H9 (cell line): Measurements from ENCODE around the gene MYLK4. TPM values are rescaled to one million over a fixed set of nuclear protein-coding genes. Genes with fewer than 3 reads are reported as not detected.

Source experiments
- DNase-seq: peaks from one replicate; pipeline ENCODE4 v3.0.0-alpha.2; 2017
- H2AFZ ChIP-seq: one replicate; pipeline ENCODE4 v1.6.1; 2013; ENCODE audit warnings: mild to moderate bottlenecking, low read length, control low read depth, moderate library complexity
- H2AK5ac ChIP-seq: 2 replicates; pipeline ENCODE4 v1.6.1; 2013; ENCODE audit warnings: low read length, control low read depth, mixed read lengths; ENCODE audit not compliant: insufficient read length
- H2BK120ac ChIP-seq: one replicate; pipeline ENCODE4 v1.6.1; 2013; ENCODE audit warnings: low read depth, mild to moderate bottlenecking, low read length, control low read depth, inconsistent platforms; ENCODE audit not compliant: poor library complexity, severe bottlenecking
- H2BK12ac ChIP-seq: 2 replicates; pipeline ENCODE4 v1.6.1; 2013; ENCODE audit warnings: low read length, control low read depth, mixed read lengths, low read depth; ENCODE audit not compliant: insufficient read length
- H2BK15ac ChIP-seq: 2 replicates; pipeline ENCODE4 v1.6.1; 2013; ENCODE audit warnings: low read depth, low read length, control low read depth
- H2BK20ac ChIP-seq: one replicate; pipeline ENCODE4 v1.6.1; 2013; ENCODE audit warnings: low read depth, mild to moderate bottlenecking, low read length, control low read depth, inconsistent platforms; ENCODE audit not compliant: poor library complexity, severe bottlenecking
- H2BK5ac ChIP-seq: 2 replicates; pipeline ENCODE4 v1.6.1; 2013; ENCODE audit warnings: low read length, control low read depth, mixed read lengths; ENCODE audit not compliant: insufficient read length
- H3K14ac ChIP-seq: 2 replicates; pipeline ENCODE4 v1.6.1; 2013; ENCODE audit warnings: low read length, control low read depth; ENCODE audit not compliant: insufficient read depth
- H3K18ac ChIP-seq: 2 replicates; pipeline ENCODE4 v1.6.1; 2013; ENCODE audit warnings: low read depth, mild to moderate bottlenecking, mixed read lengths, low read length, control low read depth; ENCODE audit not compliant: insufficient read length
- H3K23ac ChIP-seq: 2 replicates; pipeline ENCODE4 v1.6.1; 2013; ENCODE audit warnings: low read length, control low read depth, mixed read lengths, low read depth; ENCODE audit not compliant: insufficient read length
- H3K23me2 ChIP-seq: 2 replicates; pipeline ENCODE4 v1.6.1; 2013; ENCODE audit warnings: low read depth, mild to moderate bottlenecking, mixed read lengths, low read length, control low read depth; ENCODE audit not compliant: insufficient read length, poor library complexity, severe bottlenecking
- H3K27ac ChIP-seq: 2 replicates; pipeline ENCODE4 v1.5.1; 2013; ENCODE audit warnings: low read length, control low read depth, mixed read lengths, low read depth; ENCODE audit not compliant: insufficient read length
- H3K27me3 ChIP-seq: 2 replicates; pipeline ENCODE4 v1.6.1; 2013; ENCODE audit warnings: low read length, control low read depth, inconsistent platforms; ENCODE audit not compliant: insufficient read depth
- H3K4ac ChIP-seq: 2 replicates; pipeline ENCODE4 v1.6.1; 2013; ENCODE audit warnings: low read depth, mild to moderate bottlenecking, control low read depth, inconsistent platforms, low read length, moderate library complexity
- H3K4me1 ChIP-seq: 2 replicates; pipeline ENCODE4 v1.6.1; 2013; ENCODE audit warnings: low read length, control low read depth, inconsistent platforms; ENCODE audit not compliant: insufficient read depth
- H3K4me2 ChIP-seq: 2 replicates; pipeline ENCODE4 v1.6.1; 2013; ENCODE audit warnings: low read length, control low read depth, mixed read lengths; ENCODE audit not compliant: insufficient read length, insufficient read depth
- H3K56ac ChIP-seq: 2 replicates; pipeline ENCODE4 v1.6.1; 2013; ENCODE audit warnings: low read depth, mild to moderate bottlenecking, mixed read lengths, low read length, control low read depth; ENCODE audit not compliant: insufficient read length
- H3K79me1 ChIP-seq: 2 replicates; pipeline ENCODE4 v1.6.1; 2013; ENCODE audit warnings: low read depth, mild to moderate bottlenecking, moderate library complexity, low read length, control low read depth, inconsistent platforms; ENCODE audit not compliant: insufficient read depth, poor library complexity, severe bottlenecking
- H3K79me2 ChIP-seq: 2 replicates; pipeline ENCODE4 v1.6.1; 2013; ENCODE audit warnings: low read length, control low read depth, inconsistent platforms; ENCODE audit not compliant: insufficient read depth
- H3K9ac ChIP-seq: 2 replicates; pipeline ENCODE4 v1.6.1; 2013; ENCODE audit warnings: low read length, control low read depth, mixed read lengths; ENCODE audit not compliant: insufficient read length; ENCODE audit errors: extremely low read depth
- H3K9me3 ChIP-seq: one replicate; pipeline ENCODE4 v1.6.1; 2013; ENCODE audit warnings: low read depth, low read length, inconsistent platforms; ENCODE audit not compliant: control insufficient read depth
- H3T11ph ChIP-seq: one replicate; pipeline ENCODE4 v1.6.1; 2013; ENCODE audit warnings: mild to moderate bottlenecking, low read length, control low read depth, inconsistent platforms
- H4K20me1 ChIP-seq: one replicate; pipeline ENCODE4 v1.6.1; 2013; ENCODE audit not compliant: control insufficient read depth, insufficient read length, insufficient read depth
- H4K5ac ChIP-seq: 2 replicates; pipeline ENCODE4 v1.6.1; 2013; ENCODE audit warnings: low read depth, mild to moderate bottlenecking, mixed read lengths, low read length, control low read depth; ENCODE audit not compliant: insufficient read length
- H4K8ac ChIP-seq: replicated peaks from 2 replicates; pipeline ENCODE4 v1.6.1; 2013; ENCODE audit warnings: low read length, control low read depth, mixed read lengths, low read depth; ENCODE audit not compliant: insufficient read length
- H4K91ac ChIP-seq: 2 replicates; pipeline ENCODE4 v1.6.1; 2013; ENCODE audit warnings: low read depth, mild to moderate bottlenecking, moderate library complexity, mixed read lengths, low read length, control low read depth; ENCODE audit not compliant: insufficient read length
- H3K27ac Mint-ChIP-seq, 3 experiments: 2 replicates in 2 of 3; 3 replicates in 1 of 3; pipeline ENCODE4 v1.8.0; 2020 to 2021; ENCODE audit warnings: mixed read lengths in 3 of 3, mild to moderate bottlenecking in 1 of 3, moderate library complexity in 1 of 3
- H3K27me3 Mint-ChIP-seq: 2 replicates; pipeline ENCODE4 v1.8.0; 2021; ENCODE audit warnings: low read depth, mild to moderate bottlenecking, moderate library complexity, mixed read lengths
- H3K36me3 Mint-ChIP-seq, 3 experiments: 2 replicates in 2 of 3; 3 replicates in 1 of 3; pipeline ENCODE4 v1.8.0; 2020 to 2021; ENCODE audit warnings: low read depth in 3 of 3, mixed read lengths in 3 of 3; ENCODE audit not compliant: insufficient read depth in 1 of 3
- H3K4me1 Mint-ChIP-seq, 2 experiments: 2 replicates each; pipeline ENCODE4 v1.8.0; 2020; ENCODE audit warnings: mixed read lengths in 2 of 2
- H3K4me3 Mint-ChIP-seq, 2 experiments: 2 replicates in 1 of 2; 3 replicates in 1 of 2; pipeline ENCODE4 v1.8.0; 2020 to 2021; ENCODE audit warnings: mild to moderate bottlenecking in 2 of 2, mixed read lengths in 2 of 2, moderate library complexity in 1 of 2
- H3K9me3 Mint-ChIP-seq, 2 experiments: 2 replicates in 1 of 2; 3 replicates in 1 of 2; pipeline ENCODE4 v1.8.0; 2020; ENCODE audit warnings: mild to moderate bottlenecking in 2 of 2, mixed read lengths in 2 of 2, moderate library complexity in 1 of 2
- WGBS: extraction: QIAGEN DNeasy Blood & Tissue Kit; methylation state at CpG from one replicate; pipeline ENCODE4 v1.1.7; 2013; ENCODE audit warnings: missing lambda C conversion rate, low lambda C conversion rate, mixed read lengths; ENCODE audit not compliant: insufficient read length; ENCODE audit errors: extremely low coverage; 5-methylcytosine and 5-hydroxymethylcytosine counted together
- total RNA-seq: library from RNA; stranded (reverse); gene quantifications from 2 replicates; pipeline ENCODE4 v1.2.1, GENCODE V29; 2021
- TF ChIP-seq, protein P1 (sequence below): fragments of 200-600 bp; sonication (generic); conservative IDR thresholded peaks from 3 replicates; pipeline ENCODE4 v1.8.0; 2021; ENCODE audit warnings: antibody characterized with exemption, mild to moderate bottlenecking

MYLK4 gene
- total RNA-seq, 1 experiment from 2014 or later = 0.28 TPM

DNA sequence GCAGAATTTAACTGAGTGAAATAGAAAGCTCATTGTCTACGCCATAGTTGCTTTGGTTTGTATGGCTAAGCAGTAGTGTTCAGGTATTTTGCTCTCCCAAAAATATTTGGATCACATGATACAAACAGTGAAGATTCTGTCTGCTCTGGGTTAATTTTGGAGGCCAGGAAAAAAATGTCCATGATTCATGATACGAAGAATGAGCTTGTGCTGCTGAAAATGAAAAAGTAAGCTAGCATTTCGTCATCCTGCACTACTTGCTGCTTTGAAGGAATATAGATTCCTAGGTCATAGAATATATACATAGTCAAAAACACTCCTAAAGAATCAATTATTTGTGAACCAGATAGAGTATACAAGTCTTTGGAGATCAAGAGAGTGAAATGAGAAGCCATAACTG is 22.7 kb upstream of the MYLK4 start:
- H4K20me1 ChIP-seq = no peaks in the 10 kb centered on the region
- no peak overlapping the region for H2BK20ac ChIP-seq
- H3T11ph ChIP-seq = no peak overlapping the region
- no peak overlapping the region for H2BK12ac ChIP-seq
- no peak overlapping the region for H3K18ac ChIP-seq
- no peak overlapping the region for H3K23ac ChIP-seq
- H3K14ac ChIP-seq = no peak overlapping the region
- H3K4ac ChIP-seq = no peak overlapping the region
- H3K4me1 Mint-ChIP-seq = peaks cover 24 to 27% of the 10 kb centered on the region in 2 experiments
- no peak overlapping the region for H3K56ac ChIP-seq
- H3K79me2 ChIP-seq = peaks cover 9% of the 10 kb centered on the region; the same call in 1 of the 2 replicates
- no peak for DNase-seq
- H3K4me1 ChIP-seq = no peaks in the 10 kb centered on the region
- H3K9me3 Mint-ChIP-seq = no peaks in the 10 kb centered on the region
- WGBS = no CpG with 5 or more reads among the region's 3 CpGs
- no peak overlapping the region for H2BK15ac ChIP-seq
- no peaks in the 10 kb centered on the region for H3K23me2 ChIP-seq
- H3K9me3 ChIP-seq = no peaks in the 10 kb centered on the region
- H3K27me3 ChIP-seq = no peaks in the 10 kb centered on the region
- no peak overlapping the region for H4K5ac ChIP-seq
- TF ChIP-seq, protein P1, sequence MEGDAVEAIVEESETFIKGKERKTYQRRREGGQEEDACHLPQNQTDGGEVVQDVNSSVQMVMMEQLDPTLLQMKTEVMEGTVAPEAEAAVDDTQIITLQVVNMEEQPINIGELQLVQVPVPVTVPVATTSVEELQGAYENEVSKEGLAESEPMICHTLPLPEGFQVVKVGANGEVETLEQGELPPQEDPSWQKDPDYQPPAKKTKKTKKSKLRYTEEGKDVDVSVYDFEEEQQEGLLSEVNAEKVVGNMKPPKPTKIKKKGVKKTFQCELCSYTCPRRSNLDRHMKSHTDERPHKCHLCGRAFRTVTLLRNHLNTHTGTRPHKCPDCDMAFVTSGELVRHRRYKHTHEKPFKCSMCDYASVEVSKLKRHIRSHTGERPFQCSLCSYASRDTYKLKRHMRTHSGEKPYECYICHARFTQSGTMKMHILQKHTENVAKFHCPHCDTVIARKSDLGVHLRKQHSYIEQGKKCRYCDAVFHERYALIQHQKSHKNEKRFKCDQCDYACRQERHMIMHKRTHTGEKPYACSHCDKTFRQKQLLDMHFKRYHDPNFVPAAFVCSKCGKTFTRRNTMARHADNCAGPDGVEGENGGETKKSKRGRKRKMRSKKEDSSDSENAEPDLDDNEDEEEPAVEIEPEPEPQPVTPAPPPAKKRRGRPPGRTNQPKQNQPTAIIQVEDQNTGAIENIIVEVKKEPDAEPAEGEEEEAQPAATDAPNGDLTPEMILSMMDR = no peak
- H3K27ac Mint-ChIP-seq = no peak overlapping the region
- no peak overlapping the region for H4K8ac ChIP-seq
- no peak overlapping the region for H2BK120ac ChIP-seq
- no peak overlapping the region for H2AK5ac ChIP-seq
- H3K79me1 ChIP-seq = peaks cover 5% of the 10 kb centered on the region
- no peak overlapping the region for H3K9ac ChIP-seq
- no peak overlapping the region for H4K91ac ChIP-seq
- no peaks in the 10 kb centered on the region for H3K27me3 Mint-ChIP-seq
- H3K27ac ChIP-seq = no peak overlapping the region
- no peak overlapping the region for H2AFZ ChIP-seq
- H3K4me2 ChIP-seq = no peak overlapping the region
- H3K4me3 Mint-ChIP-seq = no peak overlapping the region
- peaks cover 14 to 32% (median 15%) of the 10 kb centered on the region in 3 experiments for H3K36me3 Mint-ChIP-seq
- no peak overlapping the region for H2BK5ac ChIP-seq
